GM21528 (cell line): ENCODE data around the gene PIEZO1.
A peak's percentile ranks its signal among the peaks of the same experiment; 100 is the strongest.
"Not testable (repeated sequence)": the region's sequence is repeated elsewhere in the genome, so short reads cannot be mapped to it uniquely, and the experiment has no call there.

ENCODE experiments used
- ATAC-seq: cut with Tn5 transposase; IDR thresholded peaks from one replicate; pipeline ENCODE4 v1.9.1; 2021; ENCODE audit warnings: mild to moderate bottlenecking, moderate library complexity; ENCODE audit not compliant: unreplicated experiment, low FRiP score

Gene PIEZO1

GRCh38 chr16:88805887-88806393 is 20.9 kb upstream of the PIEZO1 start:
- no peak for ATAC-seq

GRCh38 chr16:88805340-88805715 is 20.3 kb upstream of the PIEZO1 start:
- ATAC-seq: no peak

- no peak for ATAC-seq
Observed at GRCh38 chr16:88804552-88805339, 19.7 kb upstream of the PIEZO1 start.

GRCh38 chr16:88804173-88804551 is 19.1 kb upstream of the PIEZO1 start:
- ATAC-seq: no peak

GRCh38 chr16:88803264-88803987 is 18.4 kb upstream of the PIEZO1 start, which contains the start of gene CDT1:
CDT1 (plus strand) TSS chr16:88803789; CDS start chr16:88803832, 43 bp downstream.
- ATAC-seq: peak; percentile 57

GRCh38 chr16:88800277-88800592 is 15.2 kb upstream of the PIEZO1 start:
- no peak for ATAC-seq

- no peak for ATAC-seq
Observed at GRCh38 chr16:88799569-88800276, 14.7 kb upstream of the PIEZO1 start.

- no peak for ATAC-seq
Observed at GRCh38 chr16:88798772-88799455, 13.9 kb upstream of the PIEZO1 start.

- ATAC-seq: no peak
Observed at GRCh38 chr16:88798073-88798472, 13.1 kb upstream of the PIEZO1 start.

- no peak for ATAC-seq
Observed at GRCh38 chr16:88796278-88796677, 11.3 kb upstream of the PIEZO1 start.

GRCh38 chr16:88793251-88793954 is 8.4 kb upstream of the PIEZO1 start:
- ATAC-seq: no peak

- ATAC-seq: no peak
Observed at GRCh38 chr16:88792668-88793250, 7.7 kb upstream of the PIEZO1 start.

GRCh38 chr16:88792078-88792550 is 7.1 kb upstream of the PIEZO1 start:
- ATAC-seq: no peak

- ATAC-seq: no peak
Observed at GRCh38 chr16:88790312-88791211, 5.5 kb upstream of the PIEZO1 start.

- no peak for ATAC-seq
Observed at GRCh38 chr16:88789594-88789993, 4.6 kb upstream of the PIEZO1 start.

- ATAC-seq: not testable (repeated sequence)
Observed at GRCh38 chr16:88788749-88789148, 3.7 kb upstream of the PIEZO1 start.

- no peak for ATAC-seq
Observed at GRCh38 chr16:88787579-88788314, 2.7 kb upstream of the PIEZO1 start.

GRCh38 chr16:88784856-88785105 is 239 bp downstream of the PIEZO1 start:
- no peak for ATAC-seq
